GM18517 (cell line): Measurements from ENCODE around the gene PTPRG.

Source experiments
- ATAC-seq: cut with Tn5 transposase; IDR thresholded peaks from one replicate; pipeline ENCODE4 v1.9.1; 2021; ENCODE audit warnings: mild to moderate bottlenecking, moderate library complexity; ENCODE audit not compliant: unreplicated experiment

The PTPRG gene

GRCh38 chr3:62193586-62194345 lies 632.4 kb downstream of the PTPRG start:
- no peak for ATAC-seq

GRCh38 chr3:62197350-62198012 lies 636.1 kb downstream of the PTPRG start:
- no peak for ATAC-seq

DNA sequence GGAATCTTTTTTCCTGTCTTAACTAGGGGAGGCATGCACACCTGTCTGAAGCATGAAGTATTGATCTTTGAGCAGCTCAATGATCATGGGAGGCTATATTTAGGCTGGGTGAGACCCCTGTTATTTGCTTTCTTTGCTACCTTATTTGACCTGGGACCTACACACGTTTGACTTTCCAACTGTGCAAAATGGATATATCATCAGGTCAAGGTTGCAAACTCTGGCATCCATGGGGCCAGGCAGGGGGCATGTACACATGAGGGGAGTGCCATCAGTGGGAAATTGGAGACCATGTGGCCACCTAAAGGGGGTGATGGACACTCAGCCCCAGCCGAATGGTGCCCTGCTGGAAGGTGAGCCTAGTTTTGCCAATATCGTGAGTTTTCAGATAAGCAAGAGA lies 637.8 kb downstream of the PTPRG start:
- ATAC-seq = no peak

- no peak for ATAC-seq
These were observed 640.2 kb downstream of the PTPRG start for GRCh38 chr3:62201438-62202035.

DNA sequence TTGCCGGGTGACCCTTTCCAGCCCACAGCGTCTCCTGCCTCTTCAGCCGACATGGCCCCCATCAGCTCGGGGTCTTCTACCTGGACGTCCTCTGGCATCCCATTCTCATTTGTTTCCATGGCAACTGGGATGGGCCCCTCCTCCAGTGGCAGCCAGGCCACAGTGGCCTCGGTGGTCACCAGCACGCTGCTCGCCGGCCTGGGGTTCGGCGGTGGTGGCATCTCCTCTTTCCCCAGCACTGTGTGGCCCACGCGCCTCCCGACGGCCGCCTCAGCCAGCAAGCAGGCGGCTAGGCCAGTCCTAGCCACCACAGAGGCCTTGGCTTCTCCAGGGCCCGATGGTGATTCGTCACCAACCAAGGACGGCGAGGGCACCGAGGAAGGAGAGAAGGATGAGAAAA lies 641.8 kb downstream of the PTPRG start:
- ATAC-seq = no peak

DNA sequence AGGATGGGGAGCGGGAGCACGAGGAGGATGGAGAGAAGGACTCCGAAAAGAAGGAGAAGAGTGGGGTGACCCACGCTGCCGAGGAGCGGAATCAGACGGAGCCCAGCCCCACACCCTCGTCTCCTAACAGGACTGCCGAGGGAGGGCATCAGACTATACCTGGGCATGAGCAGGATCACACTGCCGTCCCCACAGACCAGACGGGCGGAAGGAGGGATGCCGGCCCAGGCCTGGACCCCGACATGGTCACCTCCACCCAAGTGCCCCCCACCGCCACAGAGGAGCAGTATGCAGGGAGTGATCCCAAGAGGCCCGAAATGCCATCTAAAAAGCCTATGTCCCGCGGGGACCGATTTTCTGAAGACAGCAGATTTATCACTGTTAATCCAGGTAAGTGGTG lies 642.2 kb downstream of the PTPRG start:
- no peak for ATAC-seq

- ATAC-seq = no peak
These were observed 645.8 kb downstream of the PTPRG start for GRCh38 chr3:62207197-62207596.

DNA sequence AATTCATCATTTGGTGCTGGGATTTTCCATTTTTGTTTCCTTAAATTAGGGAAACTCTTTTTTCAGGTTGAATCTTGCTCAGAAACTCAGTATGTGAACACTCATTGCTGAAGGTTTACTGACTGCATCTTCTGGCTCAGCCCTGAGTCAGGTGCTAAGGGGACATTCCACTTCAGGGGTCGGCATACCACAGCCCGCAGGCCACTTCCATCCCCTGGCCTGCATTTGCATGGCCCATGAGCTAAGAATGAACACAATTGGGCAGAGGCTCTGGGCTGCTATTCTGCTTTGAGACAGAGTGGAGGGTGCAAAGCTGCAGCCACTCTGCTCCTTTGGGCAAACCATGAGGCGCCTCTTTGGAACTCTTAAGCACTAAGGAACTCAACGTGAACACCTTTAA lies 647.0 kb downstream of the PTPRG start:
- no peak for ATAC-seq

- ATAC-seq = no peak
These were observed 647.7 kb downstream of the PTPRG start for GRCh38 chr3:62209101-62209500.

- ATAC-seq = no peak
These were observed 648.6 kb downstream of the PTPRG start for GRCh38 chr3:62210011-62210410.

- ATAC-seq = no peak
These were observed 650.5 kb downstream of the PTPRG start for GRCh38 chr3:62211675-62212429.

DNA sequence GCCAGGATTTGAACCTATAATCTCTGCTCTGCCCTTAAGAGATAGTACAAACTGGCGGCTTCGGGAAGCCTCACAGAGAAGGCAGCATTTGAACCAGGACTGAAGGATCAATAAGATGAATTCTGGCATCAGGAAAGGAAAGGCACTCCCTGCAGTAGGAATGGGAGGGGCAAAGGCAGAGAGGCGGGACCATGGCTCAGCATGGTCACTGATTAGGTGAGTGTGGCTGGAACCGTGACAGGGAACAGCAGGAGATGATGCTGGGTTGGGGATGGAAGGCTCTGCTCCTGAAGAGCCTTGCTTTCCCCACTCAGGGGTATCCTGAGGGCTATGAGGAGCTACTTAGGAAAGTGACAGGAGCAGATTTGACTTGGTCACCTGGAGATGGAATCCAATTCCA lies 653.5 kb downstream of the PTPRG start:
- no peak for ATAC-seq

GRCh38 chr3:62220616-62221015 lies 659.2 kb downstream of the PTPRG start:
- no peak for ATAC-seq

DNA sequence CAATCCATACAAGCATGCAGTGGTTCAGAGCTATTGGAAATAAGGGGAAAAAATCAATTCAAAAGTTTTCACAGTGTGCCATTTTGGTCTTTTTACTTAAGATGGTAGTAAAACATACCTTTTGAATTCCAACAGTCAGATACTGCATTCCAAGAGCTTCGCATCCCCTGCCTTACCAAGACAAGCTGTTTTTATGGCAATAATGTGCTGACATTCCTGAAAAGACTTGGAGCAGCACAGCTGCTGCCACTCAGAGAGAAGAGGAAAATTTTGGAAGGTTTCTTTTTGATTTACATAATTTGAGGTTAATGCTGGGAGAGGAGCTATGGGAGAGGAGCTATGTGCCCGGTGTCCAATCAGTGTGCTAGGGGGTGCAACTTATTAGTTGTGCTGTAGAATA lies 663.7 kb downstream of the PTPRG start:
- no peak for ATAC-seq

DNA sequence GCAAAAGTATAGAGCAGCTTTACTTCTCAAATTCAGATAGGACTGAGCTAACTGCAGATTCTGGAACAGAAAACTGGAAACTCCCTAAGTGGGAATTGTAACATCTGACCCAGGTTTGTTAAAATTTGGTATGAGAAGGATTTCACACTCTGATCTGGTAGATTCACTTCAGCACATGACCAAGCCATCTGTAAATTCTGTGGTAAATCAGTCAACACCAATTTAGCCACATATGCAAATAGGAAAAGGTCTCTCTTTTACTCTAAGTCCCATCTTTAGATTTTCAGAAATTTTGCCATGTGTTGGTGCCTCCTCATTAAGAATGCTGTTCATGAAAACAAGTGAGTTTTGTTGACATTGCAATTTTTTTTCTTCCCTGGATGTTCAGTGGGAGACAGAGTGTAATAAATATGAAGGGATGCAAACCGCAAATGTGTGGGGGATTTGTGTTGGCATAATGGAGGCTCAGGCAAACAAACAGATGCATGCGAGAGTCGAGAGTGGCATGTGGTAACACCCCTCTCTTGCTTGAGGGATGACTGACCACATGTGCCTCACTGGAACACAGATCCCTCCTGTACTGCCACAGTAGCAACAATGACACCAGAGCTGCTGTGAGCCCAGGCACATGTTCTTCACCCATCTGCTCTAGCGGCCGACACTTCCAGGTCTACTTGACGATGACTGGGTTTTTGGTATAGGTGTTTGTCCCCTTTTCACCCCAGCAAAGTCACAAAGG lies 665.4 kb downstream of the PTPRG start:
- no peak for ATAC-seq

DNA sequence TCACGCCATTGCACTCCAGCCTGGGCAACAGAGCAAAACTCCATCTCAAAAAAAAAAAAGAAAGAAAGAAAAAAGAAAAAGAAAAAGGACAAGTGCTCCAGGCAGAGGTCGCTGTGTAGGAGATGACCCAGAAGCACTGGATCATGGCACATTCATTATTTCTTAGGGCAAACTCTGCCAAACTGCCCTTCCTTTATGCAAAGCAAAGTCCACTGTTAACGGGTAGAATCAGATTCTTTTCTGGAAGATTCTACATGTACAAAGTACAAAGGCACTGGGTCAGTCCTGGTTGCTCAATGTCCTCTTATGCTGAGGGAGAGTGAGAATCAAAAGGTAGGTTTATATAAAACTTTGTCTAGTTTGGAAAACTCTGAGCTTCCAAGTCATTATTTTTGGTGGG lies 667.1 kb downstream of the PTPRG start:
- no peak for ATAC-seq

GRCh38 chr3:62229211-62229610 lies 667.8 kb downstream of the PTPRG start:
- ATAC-seq = no peak

- no peak for ATAC-seq
These were observed 668.5 kb downstream of the PTPRG start for GRCh38 chr3:62229908-62230307.

- no peak for ATAC-seq
These were observed 671.7 kb downstream of the PTPRG start for GRCh38 chr3:62233065-62233464.

GRCh38 chr3:62236016-62236415 lies 674.6 kb downstream of the PTPRG start:
- no peak for ATAC-seq
